Nephron (organoid): ENCODE results near the gene MANF.

ENCODE experiments used
- H3K27ac Mint-ChIP-seq, 3 experiments: 2 replicates each; pipeline ENCODE4 v1.8.0; 2020; ENCODE audit warnings: mixed read lengths in 3 of 3, mild to moderate bottlenecking in 2 of 3, moderate library complexity in 1 of 3
- H3K27me3 Mint-ChIP-seq: 2 replicates; pipeline ENCODE4 v1.8.0; 2021; ENCODE audit warnings: low read depth, mild to moderate bottlenecking, moderate library complexity, mixed read lengths
- H3K36me3 Mint-ChIP-seq: 2 replicates; pipeline ENCODE4 v1.8.0; 2020; ENCODE audit warnings: low read depth, mixed read lengths
- H3K4me1 Mint-ChIP-seq: 2 replicates; pipeline ENCODE4 v1.8.0; 2020; ENCODE audit warnings: mixed read lengths
- H3K4me3 Mint-ChIP-seq, 3 experiments: 2 replicates each; pipeline ENCODE4 v1.8.0; 2020; ENCODE audit warnings: mild to moderate bottlenecking in 3 of 3, mixed read lengths in 3 of 3, moderate library complexity in 2 of 3
- H3K9me3 Mint-ChIP-seq: 2 replicates; pipeline ENCODE4 v1.8.0; 2020; ENCODE audit warnings: mixed read lengths
- CTCF ChIP-seq, 3 experiments: fragments of 200-600 bp; sonication (generic); IDR thresholded peaks; one replicate each; pipeline ENCODE4 v1.5.0; 2021; ENCODE audit warnings: antibody characterized with exemption in 3 of 3; ENCODE audit not compliant: unreplicated experiment in 3 of 3

The MANF gene

GRCh38 chr3:51375136-51375535 lies 10.0 kb upstream of the MANF start:
- H3K36me3 Mint-ChIP-seq, result no peaks in the 10 kb centered on the region
- H3K27me3 Mint-ChIP-seq, result peaks cover 10% of the 10 kb centered on the region

GRCh38 chr3:51375571-51375970 lies 9.5 kb upstream of the MANF start:
- H3K27me3 Mint-ChIP-seq, result peaks cover 10% of the 10 kb centered on the region
- H3K36me3 Mint-ChIP-seq, result no peaks in the 10 kb centered on the region
- no peak for TF ChIP-seq CTCF (IDR thresholded peaks at IDR 0.05; ENCODE audit: unreplicated experiment in 3 of 3)
- H3K9me3 Mint-ChIP-seq, result no peaks in the 10 kb centered on the region
- H3K27ac Mint-ChIP-seq, result no peak overlapping the region
- no peak overlapping the region for H3K4me3 Mint-ChIP-seq
- peaks cover 7% of the 10 kb centered on the region for H3K4me1 Mint-ChIP-seq

More at GRCh38 chr3:51375136-51375535, 10.0 kb upstream of the MANF start:
- no peak overlapping the region for H3K4me3 Mint-ChIP-seq
- H3K27ac Mint-ChIP-seq, result no peak overlapping the region
- TF ChIP-seq CTCF (IDR thresholded peaks at IDR 0.05; ENCODE audit: unreplicated experiment in 3 of 3), result no peak
- no peaks in the 10 kb centered on the region for H3K9me3 Mint-ChIP-seq
- peaks cover 7% of the 10 kb centered on the region for H3K4me1 Mint-ChIP-seq

GRCh38 chr3:51378065-51378464 lies 7.0 kb upstream of the MANF start:
- no peak overlapping the region for H3K27ac Mint-ChIP-seq
- H3K36me3 Mint-ChIP-seq, result no peaks in the 10 kb centered on the region
- no peak for TF ChIP-seq CTCF (IDR thresholded peaks at IDR 0.05; ENCODE audit: unreplicated experiment in 3 of 3)
- no peak overlapping the region for H3K4me3 Mint-ChIP-seq
- H3K4me1 Mint-ChIP-seq, result peaks cover 7% of the 10 kb centered on the region
- H3K9me3 Mint-ChIP-seq, result no peaks in the 10 kb centered on the region
- peaks cover 4% of the 10 kb centered on the region for H3K27me3 Mint-ChIP-seq

GRCh38 chr3:51378726-51379125 lies 6.4 kb upstream of the MANF start:
- Mint-ChIP-seq H3K36me3 (no peaks in the 10 kb centered on the region), H3K4me3 (no peak overlapping the region), H3K27me3 (peaks cover 4% of the 10 kb centered on the region), H3K27ac (no peak overlapping the region), H3K9me3 (no peaks in the 10 kb centered on the region), H3K4me1 (peaks cover 14% of the 10 kb centered on the region)
- TF ChIP-seq CTCF (IDR thresholded peaks at IDR 0.05; ENCODE audit: unreplicated experiment in 3 of 3), result no peak

GRCh38 chr3:51379301-51379700 lies 5.8 kb upstream of the MANF start:
- no peak for TF ChIP-seq CTCF (IDR thresholded peaks at IDR 0.05; ENCODE audit: unreplicated experiment in 3 of 3)
- Mint-ChIP-seq H3K27ac (no peak overlapping the region), H3K4me1 (peaks cover 20% of the 10 kb centered on the region), H3K36me3 (no peaks in the 10 kb centered on the region), H3K4me3 (no peak overlapping the region), H3K27me3 (peaks cover 4% of the 10 kb centered on the region), H3K9me3 (no peaks in the 10 kb centered on the region)

- Mint-ChIP-seq H3K4me3 (peak overlapping the region in 1 of 3 experiments; percentile 36), H3K27ac (no peak overlapping the region), H3K9me3 (no peaks in the 10 kb centered on the region), H3K27me3 (peaks cover 4% of the 10 kb centered on the region), H3K36me3 (no peaks in the 10 kb centered on the region), H3K4me1 (peaks cover 25% of the 10 kb centered on the region)
- no peak for TF ChIP-seq CTCF (IDR thresholded peaks at IDR 0.05; ENCODE audit: unreplicated experiment in 3 of 3)
Observed at GRCh38 chr3:51379746-51380455, 5.2 kb upstream of the MANF start.
